Transverse colon (tissue), 4 donors: ENCODE data around the gene TMEM131L.

Experiments
- CTCF ChIP-seq, 5 experiments: fragments of 200-600 bp in 3 of 5; fragments of 450-650 bp in 2 of 5; sonication (generic) in 3 of 5; IDR thresholded peaks; 1 replicate in 2 of 5; 2 replicates in 3 of 5; pipeline ENCODE4 v1.5.1; 2016 to 2017; ENCODE audit warnings: antibody characterized with exemption in 5 of 5, inconsistent platforms in 3 of 5, mild to moderate bottlenecking in 2 of 5, moderate library complexity in 1 of 5
- EP300 ChIP-seq: sonication (generic); formaldehyde crosslinking; IDR thresholded peaks from one replicate; pipeline ENCODE4 v1.6.1; 2017; ENCODE audit warnings: antibody characterized with exemption, low read depth
- POLR2AphosphoS5 ChIP-seq, 3 donors: sonication (generic); formaldehyde crosslinking; IDR thresholded peaks; one replicate each; pipeline ENCODE4 v1.6.1; 2016; ENCODE audit warnings: antibody characterized with exemption in 3 of 3

DNA sequence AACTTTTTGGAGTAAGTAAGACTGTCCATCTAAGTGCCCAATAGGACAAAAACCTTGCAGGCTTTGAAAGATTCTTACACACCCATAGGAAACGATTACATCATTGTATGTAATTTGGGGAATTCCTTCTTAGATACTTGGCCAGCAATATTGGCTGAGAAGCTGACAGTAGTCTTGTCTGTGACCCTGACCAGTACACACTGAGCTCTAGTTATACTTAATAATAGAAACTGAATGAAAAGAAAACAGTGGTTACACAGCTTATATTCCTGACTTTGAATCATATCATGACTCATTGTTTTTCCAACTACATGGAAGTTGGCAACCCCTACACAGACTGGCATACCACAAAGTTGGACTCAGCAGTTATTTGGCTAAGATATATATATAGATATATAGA, 210.8 kb downstream of the TMEM131L start:
- TF ChIP-seq CTCF (IDR thresholded peaks at IDR 0.05) = no peak
- no peak for TF ChIP-seq EP300
- TF ChIP-seq POLR2AphosphoS5 (IDR thresholded peaks at IDR 0.05) = no peak
